ENCODE data around the gene ORC5.

GRCh38 chr7:104225451-104225850, 17.6 kb upstream of the ORC5 start:
- TF ChIP-seq CTCF (IDR thresholded peaks at IDR 0.05; ENCODE audit: insufficient read depth, low read depth, low read length) (no peak), EZH2 (IDR thresholded peaks at IDR 0.05; ENCODE audit: insufficient read depth, low read length) (no peak)
